Left colon (tissue), 2 donors: ENCODE results near the gene ANKRD6. TPM values are rescaled to one million over a fixed set of nuclear protein-coding genes. Genes with fewer than 3 reads are reported as not detected.
"Not testable (repeated sequence)": the region's sequence is repeated elsewhere in the genome, so short reads cannot be mapped to it uniquely, and the experiment has no call there.

Experiments
- ATAC-seq: fragments of 200-7000 bp; cut with Tn5 transposase; one replicate; pipeline ENCODE4 v1.9.1; 2020; ENCODE audit warnings: mild to moderate bottlenecking, moderate library complexity
- DNase-seq, 2 donors: peaks; one replicate each; pipeline ENCODE4 v3.0.0-alpha.2; 2020
- intact Hi-C, 2 donors: fragments of 100-400 bp; cut with DNase I in 1 of 2; cut with micrococcal nuclease in 1 of 2; formaldehyde crosslinking; loops; one replicate each; pipeline versions ENCODE4 v1.11.2 to v1.14.0; 2022; cut with DNase I, micrococcal nuclease
- long read RNA-seq: library from polyadenylated mRNA; unstranded; transcript quantifications from one replicate; pipeline ENCODE4 v2.0.0, GENCODE V29; 2021
- total RNA-seq, 2 donors: library from RNA; stranded (reverse); fragmentation: NEBNext Ultra II Directional; extraction: Animal tissue kit (Norgen Biotek cat#: 25700); gene quantifications; one replicate each; pipeline ENCODE4 v1.2.1, GENCODE V29; 2021
- donor health status: DM: no; HTN: no; CAD: no.
- donor health status: DM: yes; HTN: yes; CAD: no.

The ANKRD6 gene
- total RNA-seq: 1 to 10 TPM; 2.7 to 3.1 TPM
- long read RNA-seq, partial matches to known transcripts: 0 of 5 reads
- long read RNA-seq, other reads (novel, unspliced or antisense): 4 of 5 reads

DNA sequence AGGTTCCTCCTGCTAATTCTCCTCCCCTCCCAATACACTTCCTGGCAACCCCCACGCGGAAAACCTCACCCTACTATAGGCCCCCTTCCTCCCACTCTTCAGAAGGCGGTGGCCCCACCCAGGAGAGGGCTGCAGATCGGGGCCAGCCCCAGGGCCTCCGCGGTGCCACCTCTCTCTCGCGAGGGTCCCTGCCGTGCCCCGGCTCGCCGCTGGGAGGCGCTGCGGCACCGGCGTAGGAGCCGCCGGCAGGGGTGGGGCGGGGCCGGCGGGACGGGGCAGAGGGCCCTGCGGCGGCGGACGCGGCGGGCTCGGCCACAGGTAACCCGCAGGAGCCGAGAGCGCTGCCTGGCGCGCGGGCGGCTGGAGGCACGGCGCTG lies at the start of gene ANKRD6:
Gene ANKRD6, plus strand, starts transcription at position 278 of the 377 bp plus-strand sequence. CDS start 133,825 bp downstream, outside the sequence.
- peak; percentile 98 for ATAC-seq
- intact Hi-C loops: loop anchor here (5.0 kb wide), 2 partner anchors 174 to 179 kb away; no protein-coding TSS in a partner anchor

DNA sequence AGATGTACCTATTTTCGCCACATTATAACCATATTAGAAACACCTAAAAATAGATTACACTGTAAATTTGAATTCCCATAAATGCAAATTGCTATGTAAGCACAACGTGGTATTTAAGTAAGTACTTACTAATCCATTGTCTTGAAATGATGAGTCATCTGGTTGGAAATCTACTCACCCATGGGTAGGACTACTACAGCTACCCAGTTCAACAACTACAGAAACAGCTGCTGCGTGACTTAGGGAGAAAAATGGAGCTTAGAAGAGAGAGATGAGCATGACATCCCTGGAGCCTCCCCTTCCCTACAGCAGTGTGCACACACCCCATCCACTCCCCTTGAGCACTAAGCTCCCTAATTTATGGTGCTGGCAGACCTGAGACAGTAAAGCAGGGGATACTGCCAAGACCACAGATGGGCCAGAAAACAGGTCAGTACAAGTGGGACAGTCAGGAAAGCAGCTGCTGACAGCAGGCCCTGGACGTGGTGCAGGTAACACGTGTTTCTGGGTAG lies 47.7 kb upstream of the ANKRD6 start:
- intact Hi-C loops: no loop called here
- no peak for DNase-seq
- ATAC-seq: no peak

More for the DNA sequence above, at the start of gene ANKRD6:
- peak; percentile 33 to 84 for DNase-seq

DNA sequence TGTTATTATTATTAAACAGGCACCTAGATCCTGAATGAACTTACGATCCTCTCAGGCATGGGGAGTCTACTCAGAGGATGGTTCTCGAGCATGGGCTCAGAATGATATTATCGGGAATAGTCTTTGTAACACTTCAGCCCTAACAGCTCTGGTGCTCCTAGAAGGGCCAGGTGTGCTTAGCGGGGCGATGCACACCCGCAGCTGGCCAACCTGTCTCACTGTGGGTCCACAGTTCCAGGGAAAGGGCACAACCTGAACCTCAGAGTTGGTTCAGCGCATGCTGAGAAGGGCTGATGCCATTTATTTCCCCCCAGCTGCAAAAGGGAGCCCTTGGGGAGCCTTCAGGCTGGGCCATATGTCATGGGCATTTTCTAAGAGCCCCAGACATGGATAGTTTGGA lies 47.1 kb upstream of the ANKRD6 start:
- DNase-seq: no peak
- ATAC-seq: no peak
- intact Hi-C loops: no loop called here

DNA sequence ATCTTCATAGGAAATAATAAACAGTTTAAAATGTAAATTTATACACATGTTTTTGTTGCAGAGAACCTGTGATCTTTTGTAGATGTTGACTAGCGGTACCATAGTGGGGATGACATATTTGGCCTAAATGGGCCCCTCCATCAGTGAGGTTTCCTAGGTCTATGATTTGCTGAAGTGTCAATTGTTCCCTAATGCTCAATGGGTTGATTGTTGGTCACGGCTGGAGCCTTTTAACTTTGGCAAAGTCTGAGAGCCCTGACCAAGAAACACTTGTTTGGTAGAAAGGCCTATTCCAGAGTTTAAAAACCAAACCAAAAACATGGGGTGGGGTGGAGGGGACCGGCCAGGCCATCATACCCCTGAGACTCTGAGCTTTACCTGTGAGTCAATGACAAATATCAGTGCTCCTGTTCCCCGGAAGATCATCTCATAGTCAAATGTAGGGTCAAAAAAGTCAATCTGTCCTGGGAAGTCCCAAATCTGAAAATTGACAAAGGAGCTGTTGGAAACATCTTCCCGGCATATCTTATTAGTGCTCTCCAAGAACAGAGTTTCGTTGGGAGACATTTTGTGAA lies 45.9 kb upstream of the ANKRD6 start:
- intact Hi-C loops: no loop called here
- no peak for DNase-seq
- ATAC-seq: no peak

DNA sequence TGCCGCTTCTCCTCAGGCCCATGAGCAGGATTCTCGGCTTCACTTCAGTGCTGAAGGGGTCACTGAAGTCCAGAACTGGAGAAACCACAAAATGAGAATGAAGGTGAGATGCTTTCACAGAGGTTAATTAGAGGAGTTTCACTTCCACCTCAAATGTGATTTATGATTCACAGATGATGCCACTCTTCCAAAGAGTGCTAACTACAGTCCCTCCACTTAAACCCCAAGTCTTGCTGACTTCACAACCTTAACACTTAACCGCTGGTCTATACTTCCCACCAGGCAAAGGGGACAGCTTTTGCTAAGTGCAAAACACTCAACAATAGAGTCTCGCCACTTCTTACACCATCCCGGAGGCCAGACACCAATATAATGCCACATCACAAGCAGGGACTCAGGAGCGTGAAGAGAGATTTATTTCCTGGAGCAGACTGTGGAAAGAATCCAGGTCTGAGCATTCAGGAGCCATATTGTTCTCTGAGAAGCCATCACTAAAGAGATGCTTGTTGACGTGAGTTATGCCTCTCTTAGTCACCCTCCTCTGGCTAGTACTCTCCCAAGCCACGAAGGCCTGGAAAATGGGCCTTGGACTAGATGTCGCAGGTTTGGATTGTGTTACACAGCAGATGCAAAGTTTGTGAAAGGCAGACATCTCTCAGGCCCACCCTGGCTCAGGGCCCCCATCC lies 45.3 kb upstream of the ANKRD6 start:
- intact Hi-C loops: no loop called here
- ATAC-seq (no peak), DNase-seq (no peak)

DNA sequence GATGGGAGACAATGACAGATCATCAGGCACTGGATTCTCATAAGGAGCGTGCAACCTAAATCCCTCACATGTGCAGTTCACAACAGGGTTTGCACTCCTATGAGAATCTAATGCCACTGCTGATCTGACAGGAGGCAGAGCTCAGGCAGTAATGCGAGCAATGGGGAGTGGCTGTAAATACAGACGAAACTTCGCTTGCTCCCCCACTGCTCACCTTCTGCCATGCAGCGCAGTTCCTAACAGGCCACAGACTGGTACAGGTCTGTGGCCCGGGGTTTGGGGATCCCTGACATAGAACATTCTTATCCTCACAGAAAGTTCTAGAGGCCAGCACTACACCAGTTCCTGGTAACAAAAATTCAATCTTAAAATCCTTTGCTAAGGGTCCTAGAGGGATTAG lies 44.1 kb upstream of the ANKRD6 start:
- intact Hi-C loops: no loop called here
- DNase-seq (no peak), ATAC-seq (no peak)

DNA sequence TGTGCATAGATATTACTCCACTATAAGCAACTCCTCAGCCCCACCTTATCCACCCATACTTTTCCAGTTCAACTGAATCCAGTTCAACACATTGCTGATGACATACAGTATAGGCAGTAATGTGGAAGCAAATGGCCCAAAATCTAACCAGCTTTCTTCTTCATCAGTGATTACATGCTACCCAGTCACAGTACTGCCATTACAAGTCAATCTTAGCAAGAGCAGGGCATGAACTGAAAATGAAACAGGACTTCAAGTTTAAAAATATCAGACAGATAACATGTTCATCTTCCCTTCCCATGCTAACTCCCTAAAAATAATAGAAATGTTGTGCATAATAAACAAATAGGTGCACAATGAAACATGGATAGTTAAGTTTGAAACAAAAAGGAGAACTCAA lies 40.1 kb upstream of the ANKRD6 start:
- no peak for DNase-seq
- intact Hi-C loops: no loop called here
- no peak for ATAC-seq

DNA sequence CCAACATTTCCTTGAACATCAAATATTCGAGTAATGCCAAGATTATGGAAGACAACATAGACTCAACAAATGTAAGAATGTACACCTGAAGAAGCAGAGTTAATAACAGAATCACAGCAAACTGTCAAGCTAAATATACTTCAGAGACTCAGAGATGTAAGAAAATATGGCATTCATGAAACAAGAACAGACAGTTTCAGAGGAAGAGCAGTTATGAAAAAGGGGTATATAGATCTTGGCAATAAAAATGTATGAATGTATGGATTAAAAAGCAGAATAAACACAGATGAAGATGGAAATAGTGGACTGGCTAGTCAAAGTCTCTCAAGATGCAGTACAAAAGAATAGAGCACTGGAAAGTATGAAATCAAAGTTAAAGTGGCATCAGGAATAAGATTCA lies 39.3 kb upstream of the ANKRD6 start:
- ATAC-seq: no peak
- intact Hi-C loops: no loop called here
- DNase-seq: no peak

DNA sequence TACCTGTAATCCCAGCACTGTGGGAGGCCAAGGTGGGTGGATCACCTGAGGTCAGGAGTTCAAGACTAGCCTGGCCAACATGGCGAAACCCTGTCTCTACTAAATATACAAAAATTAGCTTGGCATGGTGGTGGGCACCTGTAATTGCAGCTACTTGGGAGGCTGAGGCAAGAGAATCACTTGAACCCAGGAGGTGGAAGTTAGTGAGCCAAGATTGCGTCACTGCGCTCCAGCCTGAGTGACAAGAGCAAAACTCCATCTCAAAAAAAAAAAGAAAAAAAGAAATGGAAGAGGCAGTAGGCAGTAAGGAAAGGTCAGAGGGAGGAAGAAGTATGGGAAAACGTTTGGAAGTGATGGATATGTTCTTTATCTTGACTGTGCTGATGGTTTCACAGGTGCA lies 35.1 kb upstream of the ANKRD6 start:
- intact Hi-C loops, DNase-seq, ATAC-seq: not testable (repeated sequence)

DNA sequence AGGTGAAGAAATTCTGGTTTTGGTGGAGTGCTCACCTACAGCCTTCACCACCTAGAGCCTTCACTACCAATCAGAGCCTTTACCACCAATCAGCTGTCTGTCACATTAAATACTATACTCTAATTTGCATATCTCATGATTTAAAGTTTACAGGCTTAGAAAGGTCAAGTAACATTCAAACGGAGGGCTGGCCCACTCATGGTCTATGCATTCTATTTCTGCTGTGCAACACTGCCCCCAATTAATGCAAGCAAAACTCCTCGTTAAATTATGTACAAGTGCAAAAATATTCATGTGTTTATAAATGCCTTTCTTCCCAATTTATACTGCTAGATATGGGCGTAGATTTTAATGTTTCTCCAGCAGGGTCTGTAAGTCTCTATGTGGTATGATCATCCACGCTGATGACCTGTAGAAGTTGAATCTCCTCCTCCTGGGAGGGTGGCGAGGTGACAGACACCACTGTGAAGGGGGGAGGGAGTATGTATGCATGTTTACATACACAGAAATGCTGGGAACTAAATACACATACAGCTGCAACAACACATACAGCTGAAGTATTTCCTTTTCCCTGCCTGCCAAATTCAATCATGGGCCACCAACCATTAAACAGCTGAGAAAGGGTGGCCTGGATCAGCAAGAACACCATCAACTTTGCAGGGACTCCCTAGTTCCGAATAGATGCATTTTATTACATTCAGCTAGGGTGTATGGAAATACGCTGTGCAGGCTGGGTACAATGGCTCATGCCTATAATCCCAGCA lies 34.0 kb upstream of the ANKRD6 start:
- ATAC-seq (no peak), DNase-seq (no peak)
- intact Hi-C loops: no loop called here

DNA sequence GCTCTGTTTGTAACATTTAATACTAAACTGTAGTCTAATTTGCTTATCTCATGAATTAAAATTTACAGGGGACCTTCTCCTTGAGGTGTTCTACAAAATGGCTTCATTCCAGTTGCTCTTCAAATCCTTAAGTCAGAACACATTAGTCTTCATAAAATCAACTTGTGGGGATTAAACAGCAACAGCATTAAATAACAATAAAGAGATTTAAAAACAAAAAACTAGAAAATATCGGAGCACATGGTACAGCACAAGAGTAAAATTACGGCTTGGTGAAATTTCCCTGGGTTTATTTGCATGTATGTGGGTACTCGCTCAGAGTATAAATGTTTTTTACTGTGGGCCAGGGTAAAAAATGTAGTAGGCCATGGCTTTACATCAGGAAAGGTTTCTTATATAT lies 32.9 kb upstream of the ANKRD6 start:
- ATAC-seq (no peak), DNase-seq (no peak)
- intact Hi-C loops: no loop called here

DNA sequence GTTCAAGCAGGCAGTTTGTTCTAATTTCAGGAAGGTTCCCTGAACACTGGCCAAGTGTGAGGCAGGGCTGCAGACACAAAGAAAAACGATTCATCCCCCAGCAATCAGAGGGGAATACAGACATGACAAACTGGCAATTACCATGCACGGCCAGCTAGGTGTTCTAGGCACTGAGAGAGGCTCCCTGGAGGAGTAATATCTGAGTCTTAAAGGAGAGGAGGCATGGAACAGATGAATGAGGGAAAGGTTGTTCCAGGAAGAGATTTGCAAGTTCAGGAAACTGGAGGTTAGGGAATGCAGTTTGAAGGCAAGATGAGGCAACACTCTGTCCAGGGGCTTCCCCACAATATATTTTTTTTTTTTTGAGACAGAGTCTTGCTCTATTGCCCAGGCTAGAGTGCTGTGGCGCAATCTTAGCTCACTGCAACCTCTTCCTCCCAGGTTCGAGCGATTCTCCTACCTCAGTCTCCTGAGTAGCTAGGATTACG lies 32.0 kb upstream of the ANKRD6 start:
- DNase-seq (no peak), ATAC-seq (no peak)
- intact Hi-C loops: no loop called here

DNA sequence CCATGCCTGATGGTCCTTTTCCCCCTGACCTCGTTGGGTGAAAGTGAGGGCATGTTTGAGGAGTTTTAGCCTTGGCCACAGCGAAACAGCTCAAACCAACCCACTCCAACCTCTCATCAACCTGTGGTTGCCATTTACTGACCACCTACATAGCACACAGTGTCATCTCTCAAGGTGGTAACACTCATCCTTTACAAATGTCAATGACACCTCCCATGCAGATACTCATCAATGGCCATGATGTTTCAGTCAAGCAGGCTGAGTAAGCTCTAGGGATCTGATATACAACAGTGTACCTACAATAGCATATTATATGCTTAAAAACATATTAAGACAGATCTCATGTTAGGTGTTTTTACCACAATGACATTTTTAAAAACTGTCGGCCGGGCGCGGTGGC lies 30.2 kb upstream of the ANKRD6 start:
- DNase-seq (no peak), ATAC-seq (no peak)
- intact Hi-C loops: no loop called here

DNA sequence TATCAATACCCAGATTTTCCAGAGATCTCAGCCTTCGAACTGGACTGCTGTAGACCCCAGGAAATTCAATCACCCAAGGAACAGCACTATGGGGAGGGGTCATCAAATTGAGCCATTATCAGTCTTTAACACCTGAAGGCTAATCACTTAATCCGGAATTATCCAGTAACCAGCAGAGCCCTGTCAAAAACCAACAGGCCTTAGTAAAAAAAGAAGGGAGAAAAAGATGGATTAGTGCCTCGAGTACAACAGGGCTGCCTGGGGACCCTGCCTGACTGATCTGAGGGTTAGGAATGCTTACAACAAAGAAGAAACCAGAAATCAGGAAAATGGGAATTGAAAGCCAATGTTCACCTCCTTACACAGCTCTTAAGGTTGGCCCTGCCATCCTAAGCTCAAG lies 28.4 kb upstream of the ANKRD6 start:
- intact Hi-C loops: no loop called here

DNA sequence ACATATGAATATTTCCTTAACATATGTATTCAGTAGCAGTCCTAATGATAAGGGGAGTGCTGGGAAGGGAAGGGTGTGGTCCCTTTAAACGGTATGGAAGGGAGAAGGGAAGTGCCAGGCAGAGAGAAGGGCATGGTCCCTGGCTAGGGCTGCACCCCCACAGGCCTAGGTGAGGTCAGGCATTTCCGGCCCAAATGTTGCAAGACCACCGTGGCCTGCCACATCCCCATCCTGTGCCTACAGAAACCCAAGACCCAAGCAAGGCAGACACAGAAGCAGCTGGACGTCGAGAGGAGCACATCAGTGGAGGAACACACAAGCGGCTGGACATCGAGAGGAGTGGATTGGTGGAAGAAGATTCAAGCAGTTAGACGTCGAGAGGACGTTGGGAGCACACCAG lies 26.8 kb upstream of the ANKRD6 start:
- intact Hi-C loops: no loop called here
- ATAC-seq: no peak
- DNase-seq: no peak

More for the DNA sequence above, 28.4 kb upstream of the ANKRD6 start:
- ATAC-seq (no peak), DNase-seq (no peak)

DNA sequence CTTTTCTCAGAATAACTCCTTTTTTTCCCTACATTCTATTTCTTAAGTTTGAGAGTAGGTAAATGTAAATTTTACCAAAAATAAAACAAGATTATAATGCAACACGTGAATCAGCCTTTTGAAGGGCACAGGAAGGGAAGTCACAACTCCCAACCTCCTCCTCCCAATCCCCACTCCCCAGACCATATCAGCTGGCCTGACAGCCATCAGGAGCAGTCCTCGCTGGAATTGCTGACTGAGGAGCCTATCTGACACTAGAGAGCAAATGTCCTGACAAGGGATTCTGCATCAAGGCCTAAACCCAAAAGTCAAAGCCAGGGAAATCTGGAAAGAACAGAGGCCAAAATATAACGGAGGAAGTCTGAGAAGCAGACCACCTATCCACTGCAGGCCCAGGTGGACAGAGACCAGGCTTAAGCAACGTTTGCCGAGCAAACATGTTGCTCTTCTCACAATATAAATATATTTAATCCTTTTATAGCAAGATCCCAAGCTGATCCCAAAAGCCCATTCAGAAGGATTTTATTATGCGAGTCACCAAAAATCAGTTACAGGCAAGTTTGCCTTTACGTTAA lies 23.4 kb upstream of the ANKRD6 start:
- ATAC-seq: no peak
- intact Hi-C loops: no loop called here
- DNase-seq: no peak

DNA sequence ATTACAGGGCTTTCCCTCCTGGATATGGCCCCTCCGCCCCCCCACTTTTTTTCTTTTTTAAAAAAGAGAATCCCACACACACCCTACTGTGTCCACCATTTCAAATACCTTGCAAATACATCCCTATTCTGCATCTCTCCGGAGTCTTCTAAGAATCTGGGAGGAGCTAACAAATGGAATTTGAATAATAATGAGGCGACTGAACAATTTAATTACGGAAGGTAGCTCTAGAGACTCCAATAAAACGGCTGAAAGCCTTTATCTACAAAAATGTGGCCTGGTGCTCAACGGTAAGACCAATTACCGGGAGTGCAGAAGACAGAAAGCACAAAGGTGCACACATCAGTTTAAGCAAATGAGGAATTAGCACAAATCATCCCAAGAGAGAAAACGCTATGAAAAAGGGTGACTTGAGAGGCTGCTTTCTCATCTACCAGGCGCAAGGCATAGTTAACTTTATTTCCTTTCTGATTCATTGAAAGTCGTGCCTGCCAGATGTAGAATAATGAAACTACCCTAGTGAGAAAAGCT lies 22.7 kb upstream of the ANKRD6 start:
- DNase-seq (no peak), ATAC-seq (no peak)
- intact Hi-C loops: no loop called here

DNA sequence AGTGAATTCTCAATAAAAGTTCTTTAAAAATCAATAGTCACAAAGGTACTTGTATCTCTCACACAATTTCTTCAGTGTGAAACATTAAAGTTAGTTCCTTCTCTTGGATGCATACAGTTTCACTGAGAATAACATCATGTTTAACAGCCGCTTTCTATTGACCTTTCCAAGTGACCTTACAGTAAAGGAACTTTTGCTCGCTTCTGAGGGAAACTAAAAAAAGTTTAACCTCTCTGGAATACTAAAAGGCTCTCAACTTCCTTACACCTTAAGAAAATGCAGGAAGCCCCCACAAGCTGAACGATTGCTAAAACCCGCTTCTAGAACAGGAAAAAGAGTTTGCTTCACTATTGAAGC lies 22.2 kb upstream of the ANKRD6 start:
- intact Hi-C loops: no loop called here
- ATAC-seq: no peak

More for the DNA sequence above, 22.2 kb upstream of the ANKRD6 start:
- no peak for DNase-seq
